HG03575 (cell line): Measurements from ENCODE around the gene SLC44A1.
"Not testable (repeated sequence)": the region's sequence is repeated elsewhere in the genome, so short reads cannot be mapped to it uniquely, and the experiment has no call there.

ENCODE experiments used
- ATAC-seq: cut with Tn5 transposase; IDR thresholded peaks from one replicate; pipeline ENCODE4 v1.9.1; 2021; ENCODE audit not compliant: unreplicated experiment, insufficient number of reproducible peaks, low FRiP score; ENCODE audit errors: extremely low read depth

Gene SLC44A1

GRCh38 chr9:105262497-105262896 is 18.0 kb downstream of the SLC44A1 start:
- ATAC-seq, result no peak

- ATAC-seq, result no peak
Observed at GRCh38 chr9:105264380-105264779, 19.9 kb downstream of the SLC44A1 start.

- ATAC-seq, result not testable (repeated sequence)
Observed at GRCh38 chr9:105268254-105268653, 23.8 kb downstream of the SLC44A1 start.

- ATAC-seq, result no peak
Observed at GRCh38 chr9:105269593-105269992, 25.1 kb downstream of the SLC44A1 start.

- no peak for ATAC-seq
Observed at GRCh38 chr9:105270711-105271110, 26.3 kb downstream of the SLC44A1 start.

- ATAC-seq, result no peak
Observed at GRCh38 chr9:105273731-105274130, 29.3 kb downstream of the SLC44A1 start.

- no peak for ATAC-seq
Observed at GRCh38 chr9:105275111-105275510, 30.7 kb downstream of the SLC44A1 start.

GRCh38 chr9:105275938-105276337 is 31.5 kb downstream of the SLC44A1 start:
- no peak for ATAC-seq

- no peak for ATAC-seq
Observed at GRCh38 chr9:105278751-105279150, 34.3 kb downstream of the SLC44A1 start.

- ATAC-seq, result no peak
Observed at GRCh38 chr9:105280691-105281090, 36.2 kb downstream of the SLC44A1 start.

GRCh38 chr9:105281272-105281671 is 36.8 kb downstream of the SLC44A1 start:
- ATAC-seq, result no peak

GRCh38 chr9:105281926-105282325 is 37.5 kb downstream of the SLC44A1 start:
- ATAC-seq, result no peak

GRCh38 chr9:105282870-105283621 is 38.6 kb downstream of the SLC44A1 start:
- no peak for ATAC-seq

- no peak for ATAC-seq
Observed at GRCh38 chr9:105283795-105284194, 39.3 kb downstream of the SLC44A1 start.

- ATAC-seq, result no peak
Observed at GRCh38 chr9:105284463-105284862, 40.0 kb downstream of the SLC44A1 start.

GRCh38 chr9:105286098-105286497 is 41.6 kb downstream of the SLC44A1 start:
- ATAC-seq, result no peak

GRCh38 chr9:105289305-105289704 is 44.9 kb downstream of the SLC44A1 start:
- no peak for ATAC-seq

- ATAC-seq, result no peak
Observed at GRCh38 chr9:105290418-105290817, 46.0 kb downstream of the SLC44A1 start.

GRCh38 chr9:105290954-105291353 is 46.5 kb downstream of the SLC44A1 start:
- ATAC-seq, result no peak

- no peak for ATAC-seq
Observed at GRCh38 chr9:105291422-105291859, 47.0 kb downstream of the SLC44A1 start.

GRCh38 chr9:105291938-105292337 is 47.5 kb downstream of the SLC44A1 start:
- no peak for ATAC-seq
